Pancreas (tissue), 10 donors: ENCODE measurements around the gene TRIM62. TPM values are rescaled to one million over a fixed set of nuclear protein-coding genes. Genes with fewer than 3 reads are reported as not detected.
A peak's percentile ranks its signal among the peaks of the same experiment; 100 is the strongest.

Experiments used
- ATAC-seq, 4 donors: fragments of 200-7000 bp; cut with Tn5 transposase; one replicate each; pipeline versions ENCODE4 v1.8.0 to v1.9.1; 2020; ENCODE audit warnings: mild to moderate bottlenecking in 4 of 4, moderate library complexity in 4 of 4
- DNase-seq, 6 donors: peaks; one replicate each; pipeline ENCODE4 v3.0.0-alpha.2; 2020
- FAIRE-seq: peaks from 2 replicates; lab custom pipeline; 2012; peaks lifted over from hg19 to GRCh38; lab: Jason Lieb, UNC
- H3K27ac ChIP-seq, 4 donors: fragments of 200-600 bp; sonication (generic); 1 replicate in 3 of 4; 2 replicates in 1 of 4; pipeline versions ENCODE4 v1.5.0 to v1.8.0; 2020
- H3K27me3 ChIP-seq, 4 donors: fragments of 200-600 bp; one replicate each; pipeline ENCODE4 v1.8.0; 2021
- H3K36me3 ChIP-seq, 3 donors: fragments of 200-600 bp; sonication (generic) in 1 of 3; one replicate each; pipeline versions ENCODE4 v1.5.0 to v1.8.0; 2020 to 2021
- H3K4me1 ChIP-seq, 3 donors: fragments of 200-600 bp; one replicate each; pipeline ENCODE4 v1.8.0; 2021
- H3K4me3 ChIP-seq, 4 donors: fragments of 200-600 bp; sonication (generic) in 2 of 4; one replicate each; pipeline versions ENCODE4 v1.5.0 to v1.8.0; 2020 to 2021
- H3K9me3 ChIP-seq, 4 donors: fragments of 200-600 bp; one replicate each; pipeline ENCODE4 v1.8.0; 2021
- WGBS, 2 donors: extraction: QIAGEN DNeasy Blood & Tissue Kit; methylation state at CpG; one replicate each; pipeline ENCODE4 v1.1.7; 2013; 5-methylcytosine and 5-hydroxymethylcytosine counted together
- intact Hi-C, 3 donors: fragments of 100-400 bp; cut with DNase I; formaldehyde crosslinking; loops; one replicate each; pipeline versions ENCODE4 v1.11.1 to v1.14.2; 2022
- polyA plus RNA-seq, 2 donors: library from polyadenylated mRNA; stranded (reverse); fragments of 200-250 nt; gene quantifications; one replicate each; pipeline ENCODE4 v1.2.3, GENCODE V29; 2013
- total RNA-seq, 6 donors: library from RNA; stranded (reverse); fragmentation: NEBNext Ultra II Directional in 4 of 6; extraction: Animal tissue kit (Norgen Biotek cat#: 25700) in 4 of 6; gene quantifications; one replicate each; pipeline versions ENCODE4 v1.2.1 to v1.2.4, GENCODE V29; 2021 to 2023
- TF ChIP-seq, protein P1 (sequence below), 4 donors: fragments of 200-600 bp; sonication (generic) in 3 of 4; IDR thresholded peaks; one replicate each; pipeline versions ENCODE4 v1.5.0 to v1.8.0; 2021; ENCODE audit warnings: antibody characterized with exemption in 4 of 4
- donor health status: healthy with polysubstance abuse.
- donor health status: DM: no; HTN: no; CAD: no; lungs with moderate emphysema.
- donor health status: DM: no; HTN: no; CAD: no.
- donor health status: control.
- donor health status: control.
- donor health status: Bipolar disorder and iron deficiency.
- donor health status: DM: yes; HTN: yes; CAD: no.
- donor health status: DM: no; HTN: no; CAD: no.
- donor health status: DM: no; HTN: no; CAD: no.
- donor health status: DM: yes; HTN: yes; CAD: no.

TRIM62 gene
- total and polyA plus RNA-seq, 8 donors = 1.6 to 4.3 (median 2.7) TPM

DNA sequence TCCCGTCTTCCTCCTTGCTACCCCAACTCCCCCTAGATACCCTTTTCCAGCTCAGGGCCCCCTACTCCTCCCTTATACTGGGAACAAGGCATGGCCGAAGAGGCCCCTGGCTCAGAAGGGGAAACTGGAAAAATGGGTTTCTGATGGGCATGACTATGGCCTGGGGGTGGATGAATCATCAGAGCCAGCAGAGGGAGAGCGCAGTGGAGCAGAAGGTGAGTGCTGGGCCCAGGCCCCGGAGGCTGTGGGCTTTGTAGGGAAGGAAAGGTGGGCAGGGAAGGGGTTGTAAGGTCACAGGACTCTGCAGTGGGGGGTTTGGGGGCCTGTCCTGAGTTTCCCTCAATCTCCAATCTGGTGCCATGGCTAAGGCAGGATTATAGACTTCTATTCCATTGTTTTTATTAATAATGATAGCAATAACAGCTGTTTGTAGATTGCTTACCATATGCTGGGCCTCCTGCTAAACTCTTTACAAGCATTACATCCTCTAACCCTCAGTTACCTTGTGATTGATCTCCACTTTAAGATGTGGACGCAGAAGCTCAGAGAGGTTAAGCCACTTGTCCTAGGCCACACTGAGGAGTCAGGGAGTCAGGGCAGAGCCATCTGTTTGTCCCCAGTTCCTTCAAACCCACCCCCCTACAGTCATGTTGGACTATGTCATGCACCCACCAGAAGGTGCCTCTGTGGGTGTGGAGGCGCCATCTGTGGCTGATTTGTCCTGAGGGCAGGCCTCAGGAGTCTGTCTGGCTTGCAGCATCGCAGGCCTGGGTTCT lies 38.2 kb upstream of the TRIM62 start:
- 89 to 94% methylated on average over 7 of the region's 7 CpGs for WGBS, 2 donors
- Histone ChIP-seq H3K4me1 (no peaks in the 10 kb centered on the region), H3K4me3 (no peak overlapping the region), H3K27me3 (no peaks in the 10 kb centered on the region), H3K27ac (no peak overlapping the region), H3K36me3 (no peaks in the 10 kb centered on the region), H3K9me3 (no peaks in the 10 kb centered on the region)
- intact Hi-C loops = loop anchor here in 1 of 3 donors (10.0 kb wide), 2 partner anchors 75 to 155 kb away; no protein-coding TSS in a partner anchor
- ATAC-seq (peak in 1 of 4 donors; percentile 35), FAIRE-seq (no peak), DNase-seq (no peak)
- TF ChIP-seq, protein P1, sequence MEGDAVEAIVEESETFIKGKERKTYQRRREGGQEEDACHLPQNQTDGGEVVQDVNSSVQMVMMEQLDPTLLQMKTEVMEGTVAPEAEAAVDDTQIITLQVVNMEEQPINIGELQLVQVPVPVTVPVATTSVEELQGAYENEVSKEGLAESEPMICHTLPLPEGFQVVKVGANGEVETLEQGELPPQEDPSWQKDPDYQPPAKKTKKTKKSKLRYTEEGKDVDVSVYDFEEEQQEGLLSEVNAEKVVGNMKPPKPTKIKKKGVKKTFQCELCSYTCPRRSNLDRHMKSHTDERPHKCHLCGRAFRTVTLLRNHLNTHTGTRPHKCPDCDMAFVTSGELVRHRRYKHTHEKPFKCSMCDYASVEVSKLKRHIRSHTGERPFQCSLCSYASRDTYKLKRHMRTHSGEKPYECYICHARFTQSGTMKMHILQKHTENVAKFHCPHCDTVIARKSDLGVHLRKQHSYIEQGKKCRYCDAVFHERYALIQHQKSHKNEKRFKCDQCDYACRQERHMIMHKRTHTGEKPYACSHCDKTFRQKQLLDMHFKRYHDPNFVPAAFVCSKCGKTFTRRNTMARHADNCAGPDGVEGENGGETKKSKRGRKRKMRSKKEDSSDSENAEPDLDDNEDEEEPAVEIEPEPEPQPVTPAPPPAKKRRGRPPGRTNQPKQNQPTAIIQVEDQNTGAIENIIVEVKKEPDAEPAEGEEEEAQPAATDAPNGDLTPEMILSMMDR (IDR thresholded peaks at IDR 0.05) = no peak

DNA sequence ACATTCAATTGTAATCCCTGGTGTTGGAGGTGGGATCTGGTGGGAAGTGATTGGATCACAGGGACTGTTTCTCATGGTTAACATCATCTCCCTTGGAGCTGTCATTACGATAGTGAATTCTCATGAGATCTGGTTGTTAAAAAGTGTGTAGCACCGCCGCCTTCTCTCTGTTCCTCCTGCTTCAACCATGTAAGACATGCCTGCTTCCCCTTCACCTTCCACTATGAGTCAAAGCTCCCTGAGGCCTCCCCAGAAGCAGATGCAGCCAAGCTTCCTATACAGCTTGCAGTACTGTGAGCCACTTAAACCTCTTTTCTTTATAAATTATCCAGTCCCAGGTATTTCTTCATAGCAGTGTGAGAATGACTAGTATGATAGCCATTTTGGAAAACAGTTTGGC lies 30.1 kb upstream of the TRIM62 start:
- intact Hi-C loops = loop anchor here in 1 of 3 donors (10.0 kb wide), 1 partner anchor 83 kb away; no protein-coding TSS in a partner anchor
- TF ChIP-seq, protein P1 (IDR thresholded peaks at IDR 0.05) = no peak
- Histone ChIP-seq H3K27ac (no peak overlapping the region), H3K36me3 (no peaks in the 10 kb centered on the region), H3K27me3 (no peaks in the 10 kb centered on the region), H3K4me1 (no peaks in the 10 kb centered on the region), H3K4me3 (no peak overlapping the region), H3K9me3 (no peaks in the 10 kb centered on the region)
- FAIRE-seq (no peak), DNase-seq (no peak), ATAC-seq (no peak)
- 95% methylated on average over 3 of the region's 3 CpGs for WGBS, 2 donors

DNA sequence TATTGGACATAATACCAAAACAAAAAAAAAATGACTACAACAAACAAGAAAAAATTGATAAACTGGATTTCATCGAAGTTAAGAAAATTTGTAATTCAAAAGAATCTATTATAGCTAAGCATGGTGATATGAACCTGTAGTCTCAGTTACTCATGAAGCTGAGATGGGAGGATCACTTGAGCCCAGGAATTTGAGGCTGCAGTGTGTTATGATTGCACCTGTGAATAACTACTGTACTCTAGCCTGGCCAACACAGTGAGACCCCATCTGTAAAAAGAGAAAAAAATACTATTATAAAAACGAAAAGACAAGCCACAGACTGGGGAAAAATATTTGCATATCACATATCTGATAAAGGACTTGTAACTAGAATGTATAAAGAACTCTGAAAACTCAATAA lies 24.5 kb upstream of the TRIM62 start:
- FAIRE-seq = no peak
- WGBS, 2 donors = 54 to 59% methylated on average over 2 of the region's 2 CpGs
- no peak for ATAC-seq
- Histone ChIP-seq H3K9me3 (no peaks in the 10 kb centered on the region), H3K4me1 (no peaks in the 10 kb centered on the region), H3K27me3 (no peaks in the 10 kb centered on the region), H3K4me3 (no peak overlapping the region), H3K36me3 (no peaks in the 10 kb centered on the region), H3K27ac (no peak overlapping the region)
- intact Hi-C loops = no loop called here
- DNase-seq = no peak
- TF ChIP-seq, protein P1 (IDR thresholded peaks at IDR 0.05) = no peak

DNA sequence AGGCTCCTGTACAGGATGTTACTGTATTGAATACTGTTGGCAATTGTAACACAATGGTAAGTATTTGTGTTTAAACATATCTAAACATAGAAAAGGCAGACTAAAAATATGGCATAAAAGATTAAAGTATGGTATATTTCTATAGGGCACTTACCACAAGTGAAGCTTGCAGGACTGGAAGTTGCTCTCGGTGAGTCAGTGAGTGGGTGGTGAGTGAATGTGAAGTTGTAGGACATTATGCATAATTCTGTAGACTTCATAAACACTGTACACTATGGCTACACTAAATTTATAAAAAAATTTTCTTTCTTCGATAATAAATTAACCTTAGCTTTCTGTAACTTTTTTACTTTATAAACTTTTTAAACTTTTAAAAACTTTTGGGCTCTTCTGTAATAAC lies 13.7 kb upstream of the TRIM62 start:
- DNase-seq = no peak
- FAIRE-seq = peak; percentile 29
- ATAC-seq = no peak
- TF ChIP-seq, protein P1 (IDR thresholded peaks at IDR 0.05) = no peak
- H3K9me3 ChIP-seq = no peaks in the 10 kb centered on the region
- no peaks in the 10 kb centered on the region for H3K4me1 ChIP-seq
- H3K27me3 ChIP-seq = peaks cover 0 to 4% (median 0%) of the 10 kb centered on the region in 4 donors
- intact Hi-C loops = no loop called here
- 80 to 95% methylated on average over 2 of the region's 2 CpGs for WGBS, 2 donors
- no peak overlapping the region for H3K4me3 ChIP-seq
- H3K27ac ChIP-seq = no peak overlapping the region
- H3K36me3 ChIP-seq = no peaks in the 10 kb centered on the region

DNA sequence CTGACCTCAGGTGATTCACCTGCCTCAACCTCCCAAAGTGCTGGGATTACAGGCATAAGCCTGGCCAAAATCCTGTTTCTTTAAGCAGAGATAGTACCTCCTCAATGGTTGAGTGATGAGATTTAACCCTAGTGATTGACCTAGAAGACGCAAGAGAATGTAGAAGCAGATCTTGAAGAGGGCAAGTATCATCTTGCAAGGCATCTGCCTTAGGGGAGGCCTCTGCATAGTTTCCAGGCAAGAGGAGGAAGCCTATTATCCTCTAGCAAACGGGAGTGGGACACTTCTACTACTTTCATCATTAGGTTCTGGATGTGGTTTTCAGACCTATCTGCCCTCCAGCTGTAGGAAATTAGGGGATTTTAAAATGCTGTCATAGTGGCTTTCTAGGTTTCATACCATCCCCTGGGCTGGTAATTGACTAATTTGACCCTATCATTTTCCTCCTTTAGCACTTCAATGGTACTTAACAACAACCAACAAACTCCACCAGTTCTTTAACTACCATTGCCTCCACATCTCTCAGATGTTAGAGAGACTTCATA lies 10.0 kb upstream of the TRIM62 start:
- intact Hi-C loops = no loop called here
- no peak overlapping the region for H3K27ac ChIP-seq
- ATAC-seq (no peak), DNase-seq (no peak), FAIRE-seq (no peak)
- TF ChIP-seq, protein P1 (IDR thresholded peaks at IDR 0.05) = no peak
- H3K4me3 ChIP-seq = no peak overlapping the region
- H3K9me3 ChIP-seq = no peaks in the 10 kb centered on the region
- no peaks in the 10 kb centered on the region for H3K36me3 ChIP-seq
- WGBS, 2 donors = 63 to 80% methylated on average over 2 of the region's 2 CpGs
- H3K4me1 ChIP-seq = no peaks in the 10 kb centered on the region
- H3K27me3 ChIP-seq = peaks cover 0 to 4% (median 0%) of the 10 kb centered on the region in 4 donors
